GM12872 (cell line): ENCODE data around the gene USP17L19.
"Not testable (repeated sequence)": the region's sequence is repeated elsewhere in the genome, so short reads cannot be mapped to it uniquely, and the experiment has no call there.

Experiments
- CTCF ChIP-seq: IDR thresholded peaks from 3 replicates; pipeline ENCODE4 v1.5.1; 2011; ENCODE audit warnings: low read depth, mild to moderate bottlenecking, low read length, moderate library complexity; ENCODE audit not compliant: insufficient read depth

The USP17L19 gene

GRCh38 chr4:9247953-9248680, 5.1 kb upstream of the USP17L19 start, which contains the start of gene USP17L18:
TSS of gene USP17L18 (plus strand) at chr4:9248630. CDS start at chr4:9248630, 0 bp downstream.
- not testable (repeated sequence) for TF ChIP-seq CTCF

- TF ChIP-seq CTCF = not testable (repeated sequence)
These were observed 4.6 kb downstream of the USP17L19 start, which contains the start of gene USP17L20 for GRCh38 chr4:9257824-9258223. TSS of gene USP17L20 (plus strand) at chr4:9258124. CDS start at chr4:9258124, 0 bp downstream.

GRCh38 chr4:9262572-9262971, 9.4 kb downstream of the USP17L19 start, which contains the start of gene USP17L21:
TSS of gene USP17L21 (plus strand) at chr4:9262872. CDS start at chr4:9262872, 0 bp downstream.
- TF ChIP-seq CTCF = not testable (repeated sequence)

GRCh38 chr4:9267319-9267718, 14.1 kb downstream of the USP17L19 start, which contains the start of gene USP17L22:
TSS of gene USP17L22 (plus strand) at chr4:9267619. CDS start at chr4:9267619, 0 bp downstream.
- TF ChIP-seq CTCF = not testable (repeated sequence)
